Umbilical cord (tissue), 2 donors: Measurements from ENCODE around the gene LKAAEAR1. TPM values are rescaled to one million over a fixed set of nuclear protein-coding genes. Genes with fewer than 3 reads are reported as not detected.
"Not testable (repeated sequence)": the region's sequence is repeated elsewhere in the genome, so short reads cannot be mapped to it uniquely, and the experiment has no call there.

Source experiments
- DNase-seq: peaks from one replicate; pipeline ENCODE4 v3.0.0-alpha.2; 2015; ENCODE audit warnings: low spot score
- total RNA-seq: library from RNA; depleted of rRNA; stranded (reverse); fragments of >200 nt; gene quantifications from one replicate; pipeline ENCODE4 v1.2.3, GENCODE V29; 2014; ENCODE audit warnings: low replicate concordance; ENCODE audit not compliant: insufficient read depth

The LKAAEAR1 gene
- 3.4 TPM for total RNA-seq

- DNase-seq = no peak
These were observed at the start of gene LKAAEAR1 for GRCh38 chr20:64083804-64084684. LKAAEAR1 (minus strand) TSS chr20:64084398; CDS start chr20:64084219, 179 bp downstream.

- DNase-seq = no peak
These were observed 47.2 kb upstream of the LKAAEAR1 start for GRCh38 chr20:64131406-64131805.

GRCh38 chr20:64130876-64131275 lies 46.7 kb upstream of the LKAAEAR1 start:
- DNase-seq = no peak

- no peak for DNase-seq
These were observed 46.1 kb upstream of the LKAAEAR1 start for GRCh38 chr20:64130271-64130670.

GRCh38 chr20:64129146-64129782 lies 45.1 kb upstream of the LKAAEAR1 start:
- DNase-seq = no peak

GRCh38 chr20:64123517-64123916 lies 39.3 kb upstream of the LKAAEAR1 start:
- not testable (repeated sequence) for DNase-seq

GRCh38 chr20:64122927-64123326 lies 38.7 kb upstream of the LKAAEAR1 start:
- not testable (repeated sequence) for DNase-seq

- DNase-seq = no peak
These were observed 37.4 kb upstream of the LKAAEAR1 start for GRCh38 chr20:64121586-64121985.

GRCh38 chr20:64119681-64120341 lies 35.6 kb upstream of the LKAAEAR1 start:
- DNase-seq = no peak

GRCh38 chr20:64119301-64119680 lies 35.1 kb upstream of the LKAAEAR1 start:
- no peak for DNase-seq

GRCh38 chr20:64117432-64117777 lies 33.2 kb upstream of the LKAAEAR1 start:
- not testable (repeated sequence) for DNase-seq

GRCh38 chr20:64116541-64117431 lies 32.6 kb upstream of the LKAAEAR1 start:
- no peak for DNase-seq

- no peak for DNase-seq
These were observed 31.8 kb upstream of the LKAAEAR1 start for GRCh38 chr20:64116016-64116415.

GRCh38 chr20:64115171-64115911 lies 31.1 kb upstream of the LKAAEAR1 start:
- no peak for DNase-seq

GRCh38 chr20:64114356-64114971 lies 30.3 kb upstream of the LKAAEAR1 start:
- no peak for DNase-seq

GRCh38 chr20:64113796-64114355 lies 29.7 kb upstream of the LKAAEAR1 start:
- no peak for DNase-seq

GRCh38 chr20:64113444-64113775 lies 29.2 kb upstream of the LKAAEAR1 start:
- DNase-seq = no peak

- no peak for DNase-seq
These were observed 28.7 kb upstream of the LKAAEAR1 start for GRCh38 chr20:64112691-64113443.
